ENCODE results near the gene ATP13A2.

The ATP13A2 gene, protein sequence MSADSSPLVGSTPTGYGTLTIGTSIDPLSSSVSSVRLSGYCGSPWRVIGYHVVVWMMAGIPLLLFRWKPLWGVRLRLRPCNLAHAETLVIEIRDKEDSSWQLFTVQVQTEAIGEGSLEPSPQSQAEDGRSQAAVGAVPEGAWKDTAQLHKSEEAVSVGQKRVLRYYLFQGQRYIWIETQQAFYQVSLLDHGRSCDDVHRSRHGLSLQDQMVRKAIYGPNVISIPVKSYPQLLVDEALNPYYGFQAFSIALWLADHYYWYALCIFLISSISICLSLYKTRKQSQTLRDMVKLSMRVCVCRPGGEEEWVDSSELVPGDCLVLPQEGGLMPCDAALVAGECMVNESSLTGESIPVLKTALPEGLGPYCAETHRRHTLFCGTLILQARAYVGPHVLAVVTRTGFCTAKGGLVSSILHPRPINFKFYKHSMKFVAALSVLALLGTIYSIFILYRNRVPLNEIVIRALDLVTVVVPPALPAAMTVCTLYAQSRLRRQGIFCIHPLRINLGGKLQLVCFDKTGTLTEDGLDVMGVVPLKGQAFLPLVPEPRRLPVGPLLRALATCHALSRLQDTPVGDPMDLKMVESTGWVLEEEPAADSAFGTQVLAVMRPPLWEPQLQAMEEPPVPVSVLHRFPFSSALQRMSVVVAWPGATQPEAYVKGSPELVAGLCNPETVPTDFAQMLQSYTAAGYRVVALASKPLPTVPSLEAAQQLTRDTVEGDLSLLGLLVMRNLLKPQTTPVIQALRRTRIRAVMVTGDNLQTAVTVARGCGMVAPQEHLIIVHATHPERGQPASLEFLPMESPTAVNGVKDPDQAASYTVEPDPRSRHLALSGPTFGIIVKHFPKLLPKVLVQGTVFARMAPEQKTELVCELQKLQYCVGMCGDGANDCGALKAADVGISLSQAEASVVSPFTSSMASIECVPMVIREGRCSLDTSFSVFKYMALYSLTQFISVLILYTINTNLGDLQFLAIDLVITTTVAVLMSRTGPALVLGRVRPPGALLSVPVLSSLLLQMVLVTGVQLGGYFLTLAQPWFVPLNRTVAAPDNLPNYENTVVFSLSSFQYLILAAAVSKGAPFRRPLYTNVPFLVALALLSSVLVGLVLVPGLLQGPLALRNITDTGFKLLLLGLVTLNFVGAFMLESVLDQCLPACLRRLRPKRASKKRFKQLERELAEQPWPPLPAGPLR

DNA sequence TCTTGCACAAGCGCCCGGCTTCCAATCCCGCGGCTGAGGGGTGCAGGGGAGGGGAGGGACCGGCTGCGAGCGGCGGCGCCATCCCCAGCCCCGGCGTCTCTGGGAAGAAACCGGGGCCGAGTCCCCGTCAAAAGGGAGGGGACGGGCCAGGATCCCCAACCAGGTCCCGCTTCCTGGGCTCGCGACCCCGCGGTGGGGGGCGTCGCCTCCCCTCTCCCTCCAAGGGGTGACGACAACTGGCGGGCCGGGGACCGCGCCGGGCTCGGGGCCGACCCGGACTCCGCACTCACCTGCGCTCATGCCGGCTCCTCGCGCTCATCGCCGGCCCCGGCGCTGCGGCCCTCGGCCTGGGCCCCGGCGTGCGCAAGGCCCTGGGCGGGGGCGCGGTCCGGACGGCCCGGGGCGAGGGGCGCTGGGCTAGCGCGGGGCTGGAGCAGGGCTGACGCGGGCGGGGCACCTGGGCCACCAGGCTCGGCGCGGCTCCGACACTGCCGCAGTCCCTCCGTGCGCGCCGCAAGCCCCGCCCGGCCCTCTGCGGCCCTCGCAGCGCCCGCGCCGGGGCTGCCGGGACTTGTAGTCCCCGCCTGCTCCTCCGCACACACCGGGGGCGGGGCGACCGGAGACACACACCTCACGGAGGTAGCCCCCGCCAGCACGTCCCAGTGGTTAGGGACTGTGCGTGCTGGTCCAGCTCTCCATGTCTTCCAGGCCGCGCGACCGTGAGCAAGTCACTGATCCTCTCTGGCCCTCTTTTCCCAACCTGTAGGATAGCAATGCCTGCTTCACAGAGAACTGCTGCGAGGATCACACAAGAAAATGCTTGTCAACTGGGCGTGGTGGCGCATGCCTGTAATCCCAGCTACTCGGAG, at the start of gene ATP13A2:
Gene ATP13A2 (minus strand): TSS at position 490 of the 869 bp plus-strand sequence. CDS start 190 bp downstream, at position 300.
- peak; percentile 72 to 82 (median 76) for DNase-seq

DNA sequence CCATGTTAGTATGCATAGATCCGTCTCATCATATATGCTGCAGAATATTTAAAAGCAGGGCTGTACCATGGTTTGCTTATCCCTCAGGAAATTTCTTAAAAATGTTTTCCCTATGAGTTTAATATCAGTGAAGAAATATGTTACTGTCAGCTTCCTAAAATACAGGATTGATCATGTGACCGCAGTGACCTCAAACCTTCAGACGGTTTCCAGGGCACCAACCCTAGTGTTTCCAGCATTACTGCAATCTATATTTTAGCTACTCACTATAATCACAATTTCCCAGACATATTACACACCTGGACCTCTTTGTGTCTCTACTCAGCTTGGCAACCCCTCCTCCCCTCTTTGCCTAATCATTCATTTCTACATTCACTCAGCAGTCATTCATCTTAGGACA, 49.8 kb upstream of the ATP13A2 start:
- DNase-seq, result no peak

DNA sequence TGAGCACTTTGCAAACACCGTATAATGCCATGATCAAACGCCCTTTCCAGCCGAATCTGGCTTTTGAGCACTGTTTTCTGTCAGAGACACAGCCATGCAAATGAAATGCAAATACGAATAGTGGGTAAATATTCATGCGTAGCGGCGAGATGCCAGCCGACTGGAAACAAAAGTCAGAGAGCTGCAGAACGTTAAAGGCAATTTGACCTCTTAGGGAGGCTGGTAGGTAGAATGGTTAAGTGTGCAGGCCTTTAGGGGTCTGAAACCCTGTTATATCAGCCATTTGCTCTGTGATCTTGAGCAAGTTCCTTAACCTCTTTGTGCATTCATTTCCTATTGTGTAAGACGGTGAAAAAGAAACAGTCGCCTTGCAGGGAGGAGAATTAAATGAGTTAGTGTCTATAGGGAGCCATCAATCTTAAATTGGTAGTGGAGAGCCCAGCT, 48.6 kb upstream of the ATP13A2 start:
- DNase-seq, result no peak

DNA sequence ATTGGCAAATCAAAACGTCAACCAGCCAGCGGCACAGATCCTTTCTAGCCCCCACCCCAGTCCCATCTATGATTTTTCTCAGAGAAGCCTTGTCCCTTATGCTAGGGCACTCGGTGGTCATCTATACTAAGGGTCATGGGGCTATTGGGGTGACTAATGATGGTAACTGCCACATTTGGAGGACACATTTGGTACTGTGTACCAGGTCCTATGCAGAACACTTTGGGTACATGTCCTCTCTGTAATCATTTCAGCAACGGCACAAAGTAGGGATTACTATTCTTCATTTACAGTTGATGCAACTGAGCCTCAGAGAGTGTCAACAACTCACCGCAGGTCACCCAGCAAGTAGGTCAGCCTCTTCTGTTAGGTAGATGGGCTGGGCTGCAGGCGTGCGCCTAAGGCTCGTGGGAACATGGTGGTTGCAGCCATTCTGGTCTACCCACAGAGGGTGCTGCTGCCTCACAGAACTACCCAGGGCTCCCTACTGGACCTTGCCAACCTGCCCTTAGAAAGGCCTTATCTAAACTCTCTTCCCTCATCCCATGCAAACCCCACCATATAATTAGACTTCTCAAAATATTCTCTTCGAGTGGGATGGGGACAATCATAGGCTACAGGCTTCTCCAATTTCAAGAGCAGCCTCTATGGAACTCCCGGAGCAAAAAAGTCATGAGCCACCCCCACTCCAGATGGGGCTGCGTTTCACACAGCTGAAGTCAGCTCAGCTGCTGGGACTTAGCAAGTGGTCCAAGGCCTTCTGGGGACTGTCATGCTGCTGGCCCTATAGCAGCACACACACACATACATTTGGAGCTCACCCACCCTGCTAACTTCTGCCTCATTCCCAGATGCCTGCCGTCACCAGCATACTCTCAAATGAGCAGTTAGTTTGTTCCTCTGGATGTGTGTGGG, 47.9 kb upstream of the ATP13A2 start:
- DNase-seq, result peak in 2 of 6 experiments; percentile 7 to 38

DNA sequence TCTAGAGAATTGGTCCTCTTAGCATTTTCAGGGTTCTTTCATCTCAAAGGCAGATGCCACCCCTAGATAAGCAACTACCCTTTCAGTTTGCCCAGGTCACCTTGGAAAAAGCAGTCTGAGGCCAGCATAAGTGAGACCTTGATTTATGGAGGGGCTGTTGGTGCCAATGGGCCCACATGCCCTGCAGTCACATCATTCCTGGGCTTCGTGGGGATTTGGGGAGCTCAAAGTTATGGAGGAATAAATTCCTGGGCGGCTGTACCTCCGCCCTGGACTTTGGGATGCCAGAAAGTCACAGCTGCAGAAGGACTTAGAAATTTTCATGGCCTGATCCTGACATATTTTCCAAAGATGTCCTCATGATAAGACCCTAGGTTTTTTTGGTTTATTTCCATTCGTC, 44.8 kb upstream of the ATP13A2 start:
- no peak for DNase-seq

DNA sequence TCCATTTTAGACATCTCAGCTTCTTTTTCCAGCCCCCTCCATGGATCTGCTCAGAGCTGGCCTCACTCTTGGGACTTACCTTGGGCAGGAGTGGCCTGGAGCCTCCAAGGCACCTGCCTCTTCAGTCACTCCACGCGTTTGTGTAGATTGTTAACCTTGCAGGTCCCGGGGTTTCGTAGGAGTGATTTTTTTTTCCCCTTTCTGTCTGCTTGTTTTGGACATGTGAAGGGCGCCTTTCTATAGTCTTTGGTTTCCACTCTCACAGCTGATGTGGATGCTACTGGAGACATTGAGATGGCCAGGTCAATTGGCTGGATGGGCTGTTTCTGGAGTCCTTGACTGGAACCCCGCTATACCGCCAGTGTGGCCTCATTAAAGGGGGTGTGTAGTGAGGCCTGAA, 44.1 kb upstream of the ATP13A2 start:
- DNase-seq, result no peak

DNA sequence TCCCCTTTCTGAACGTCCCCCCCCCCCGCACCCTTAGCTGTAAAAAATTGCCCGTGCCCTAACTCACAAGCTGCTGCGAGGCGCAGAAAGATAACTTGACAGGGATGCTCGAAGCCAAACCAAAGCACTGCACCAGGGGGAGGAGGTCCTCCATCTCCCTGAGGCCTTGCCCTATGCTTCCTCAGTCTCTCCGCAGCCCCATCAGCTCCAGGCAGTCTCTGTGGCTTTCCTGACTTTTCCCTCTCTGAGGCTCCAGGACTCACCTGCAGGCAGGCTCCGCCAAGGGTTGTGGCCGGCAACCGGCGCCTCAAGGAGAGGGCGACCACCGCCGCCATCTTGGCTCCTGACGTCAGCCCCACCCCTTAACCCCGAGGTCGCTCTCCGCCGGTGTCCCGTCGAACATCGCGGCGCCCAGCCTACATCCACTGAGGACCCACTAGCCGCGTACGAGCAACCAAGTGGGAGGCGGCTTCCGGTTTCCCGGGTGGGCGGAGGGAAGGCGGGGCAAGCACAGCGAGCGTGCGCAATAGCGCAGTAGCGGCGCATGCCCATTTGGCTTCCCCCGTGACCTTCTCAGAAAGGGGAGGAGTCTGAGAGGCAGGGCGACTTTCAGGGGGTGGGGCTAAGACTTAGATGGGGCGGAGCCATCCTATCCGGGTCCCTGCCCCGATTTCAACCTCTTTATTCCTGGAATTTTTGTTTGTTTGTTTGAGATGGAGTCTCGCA, 42.1 kb upstream of the ATP13A2 start, which contains the start of gene SDHB:
Gene SDHB (minus strand): TSS at position 348 of the 726 bp plus-strand sequence. CDS start 13 bp downstream, at position 335.
- DNase-seq, result peak; percentile 97 to 99 (median 98)

DNA sequence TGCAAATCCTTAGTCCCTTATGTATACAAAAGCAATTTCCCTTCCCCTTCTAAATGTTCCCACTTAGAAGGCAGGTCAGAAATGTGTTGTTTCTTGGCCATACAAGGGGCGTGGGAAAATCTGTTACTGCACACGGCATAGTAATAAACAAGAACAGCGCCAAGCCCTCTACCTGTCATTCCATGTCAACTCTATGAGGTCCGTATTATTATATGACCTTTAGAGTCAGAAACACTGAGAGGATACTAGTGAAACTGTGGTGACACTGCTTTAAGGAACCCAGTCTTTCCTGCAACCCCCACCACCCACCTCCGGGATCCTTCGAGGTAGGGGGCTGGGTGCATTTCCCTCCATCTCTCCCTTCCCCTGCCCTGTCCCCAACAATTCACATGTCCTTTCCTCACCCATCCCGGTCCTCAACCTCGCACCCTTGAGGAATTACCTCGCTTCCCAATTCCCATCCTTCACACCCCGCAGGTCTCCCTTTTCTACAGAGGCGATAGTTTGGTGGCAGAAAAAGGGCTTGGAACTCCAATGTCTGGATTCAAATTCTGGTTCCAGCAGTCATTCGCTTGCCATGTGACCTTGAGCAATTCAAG, 41.5 kb upstream of the ATP13A2 start:
- no peak for DNase-seq

DNA sequence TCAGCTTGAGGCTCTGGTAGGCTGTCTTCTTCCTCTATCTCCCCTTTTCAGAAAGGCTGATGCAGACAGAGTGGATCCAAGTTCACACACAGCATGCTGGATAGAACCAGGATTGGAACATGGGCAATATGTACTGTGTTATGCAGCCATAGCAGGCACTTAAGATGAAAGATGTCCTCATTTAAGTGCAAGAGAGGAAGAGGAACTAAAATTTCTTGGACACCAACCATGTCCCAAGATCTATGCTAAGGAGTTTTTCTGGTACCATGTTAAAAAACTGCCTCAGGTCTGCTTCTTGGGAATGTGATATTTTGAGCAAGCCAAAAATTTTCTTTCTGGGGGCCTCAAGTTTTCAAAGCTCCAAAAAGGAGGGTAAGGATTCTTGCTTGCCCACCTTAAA, 40.9 kb upstream of the ATP13A2 start:
- no peak for DNase-seq

DNA sequence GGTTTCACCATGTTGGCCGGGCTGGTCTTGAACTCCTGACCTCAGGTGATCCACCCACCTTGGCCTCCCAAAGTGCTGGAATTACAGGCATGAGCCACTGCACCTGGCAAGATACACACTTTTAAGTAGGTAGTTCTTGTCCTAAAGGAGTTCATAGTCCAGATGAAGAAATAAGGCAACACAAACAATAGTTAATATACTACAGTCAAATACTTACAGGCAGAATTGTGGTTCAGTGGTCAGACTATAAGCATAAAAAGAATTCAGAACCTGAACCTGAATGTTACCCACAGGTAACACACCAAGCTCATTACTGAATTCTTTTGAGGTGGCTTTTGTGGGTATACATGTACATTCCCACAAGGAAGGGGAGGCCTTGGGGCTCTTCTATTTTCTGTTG, 40.3 kb upstream of the ATP13A2 start:
- DNase-seq, result no peak

DNA sequence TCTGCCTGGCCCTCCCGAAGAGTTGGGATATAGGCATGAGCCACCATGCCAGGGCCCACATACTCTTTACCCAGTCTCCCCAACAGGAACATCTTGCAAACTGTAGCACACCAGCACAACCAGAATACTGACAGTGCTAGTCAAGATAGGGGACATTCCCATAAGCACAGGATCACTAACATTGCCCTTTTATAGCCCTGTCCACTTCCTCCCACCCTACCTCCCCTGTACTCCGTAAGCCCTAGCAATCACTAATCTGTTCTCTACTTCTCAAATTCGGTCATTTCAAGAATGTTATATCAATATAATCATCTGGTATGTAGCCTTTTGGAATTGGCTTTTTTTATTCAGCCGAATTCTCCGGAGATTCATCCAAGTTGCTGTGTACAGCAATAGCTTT, 36.2 kb upstream of the ATP13A2 start:
- no peak for DNase-seq

DNA sequence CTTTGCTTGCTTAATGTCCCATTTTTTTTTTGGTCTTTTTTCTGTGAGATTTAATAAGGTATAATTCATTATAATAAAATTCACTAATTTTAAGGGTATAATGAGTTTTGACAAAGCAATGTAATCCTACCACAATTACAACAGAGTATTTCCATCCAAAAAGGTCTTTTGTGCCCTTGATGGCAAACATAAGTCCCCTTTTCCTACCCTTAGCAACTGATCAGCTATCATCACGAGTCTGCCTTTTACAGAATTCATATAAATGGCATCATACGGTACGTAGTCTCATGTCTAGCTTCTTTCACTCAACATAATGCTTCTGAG, 34.6 kb upstream of the ATP13A2 start:
- no peak for DNase-seq

DNA sequence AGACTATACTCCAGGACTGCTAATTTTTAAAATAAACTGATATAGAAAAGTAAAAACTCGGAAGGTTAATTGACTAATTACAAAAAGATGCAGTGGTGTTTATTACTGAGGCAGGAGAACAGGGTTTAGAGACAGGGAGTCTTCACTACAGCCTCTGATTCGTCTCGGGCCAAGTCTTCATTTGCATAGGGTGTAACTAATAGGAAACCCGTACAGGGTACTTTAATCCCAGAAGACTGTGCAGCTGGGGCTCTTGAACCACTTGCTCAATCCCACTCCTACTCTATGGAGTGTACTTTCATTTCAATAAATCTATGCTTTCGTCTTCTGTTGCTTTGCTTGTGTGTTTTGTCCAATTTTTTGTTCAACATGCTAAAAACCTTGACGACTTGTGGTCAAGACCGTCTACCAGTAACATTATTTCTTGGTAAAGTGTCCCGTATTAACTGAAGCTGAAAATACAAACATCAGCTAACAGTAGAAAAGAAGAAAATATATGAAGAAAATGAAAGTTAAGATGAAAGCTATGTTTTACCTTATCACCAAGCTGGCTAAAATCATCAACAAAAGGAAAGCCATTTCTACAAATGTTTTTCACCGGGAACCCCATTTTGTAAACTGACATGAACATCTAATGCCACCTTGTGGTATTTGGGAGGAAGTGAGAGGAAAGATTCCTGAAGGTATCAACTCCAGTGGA, 34.1 kb upstream of the ATP13A2 start:
- peak in 2 of 6 experiments; percentile 20 to 32 for DNase-seq

DNA sequence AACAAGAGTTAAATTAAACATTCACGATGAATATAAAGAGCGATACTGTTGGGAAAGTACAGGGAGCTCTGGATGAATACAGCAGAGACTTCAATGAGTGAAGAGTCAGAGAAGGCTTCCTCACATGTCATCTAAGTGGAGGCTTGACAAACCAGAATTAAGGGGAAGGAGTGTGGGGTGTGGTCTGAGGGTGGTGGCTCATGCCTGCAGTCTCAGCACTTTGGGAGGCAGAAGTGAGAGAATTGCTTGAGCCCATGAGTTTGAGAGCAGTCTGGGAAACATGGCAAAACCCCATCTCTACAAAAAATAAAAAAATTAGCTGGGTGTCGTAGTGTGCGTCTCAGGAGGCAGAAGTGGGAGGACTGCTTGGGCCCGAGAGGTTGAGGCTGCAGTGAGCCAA, 33.4 kb upstream of the ATP13A2 start:
- no peak for DNase-seq

DNA sequence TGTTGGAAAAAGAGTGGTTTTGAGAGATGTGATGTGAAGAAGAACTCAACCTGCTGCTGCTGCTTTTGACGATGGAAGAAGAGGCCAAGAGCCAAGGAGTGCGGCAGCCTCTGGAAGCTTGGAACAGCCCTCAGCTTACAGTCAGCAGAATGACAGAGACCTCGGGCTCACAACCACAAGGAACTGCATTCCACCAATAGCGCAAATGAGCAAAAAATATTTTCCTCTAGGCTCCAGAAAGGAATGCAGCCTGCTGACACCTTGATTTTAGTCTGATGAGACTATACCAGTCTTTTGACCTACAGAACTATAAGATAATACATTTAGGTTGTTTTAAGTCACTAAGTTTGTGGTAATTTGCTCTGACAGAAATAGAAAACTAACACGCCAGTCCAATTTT, 31.9 kb upstream of the ATP13A2 start:
- no peak for DNase-seq

DNA sequence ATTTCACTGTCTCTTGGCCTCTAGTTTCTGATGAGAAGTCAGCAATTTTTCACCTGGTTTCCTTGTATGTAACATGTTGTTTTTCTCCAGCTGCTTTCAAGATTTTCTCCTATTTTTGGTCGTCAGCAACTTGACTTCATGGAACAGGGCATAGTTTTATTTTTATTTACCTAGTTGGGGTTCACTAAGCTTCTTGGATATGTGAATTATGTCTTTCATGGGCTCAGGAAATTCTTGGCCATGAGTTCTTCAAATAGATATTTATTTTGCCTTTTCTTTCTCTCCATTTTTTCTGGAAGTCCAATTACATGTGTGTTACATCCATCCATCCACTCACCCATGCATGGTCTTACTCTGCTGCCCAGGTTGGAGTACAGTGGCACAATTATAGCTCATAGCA, 28.4 kb upstream of the ATP13A2 start:
- no peak for DNase-seq

DNA sequence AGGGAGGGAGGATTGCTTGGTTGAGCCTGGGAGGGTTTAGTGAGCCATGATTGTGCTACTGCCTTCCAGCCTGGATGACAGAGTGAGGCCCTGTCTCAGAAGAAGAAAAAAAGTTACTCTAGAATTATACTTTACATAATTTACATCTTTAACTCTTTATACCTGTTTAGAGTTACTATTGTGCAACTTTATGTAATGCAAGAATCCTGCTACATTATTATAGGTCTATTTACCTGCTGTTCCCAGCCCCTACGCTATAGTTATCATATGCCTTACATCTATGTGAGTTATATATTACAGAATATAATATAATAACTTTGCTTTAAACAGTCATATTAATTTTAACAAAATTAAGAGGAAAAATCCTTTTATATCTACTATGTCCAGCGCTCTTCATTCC, 27.8 kb upstream of the ATP13A2 start:
- DNase-seq, result no peak

DNA sequence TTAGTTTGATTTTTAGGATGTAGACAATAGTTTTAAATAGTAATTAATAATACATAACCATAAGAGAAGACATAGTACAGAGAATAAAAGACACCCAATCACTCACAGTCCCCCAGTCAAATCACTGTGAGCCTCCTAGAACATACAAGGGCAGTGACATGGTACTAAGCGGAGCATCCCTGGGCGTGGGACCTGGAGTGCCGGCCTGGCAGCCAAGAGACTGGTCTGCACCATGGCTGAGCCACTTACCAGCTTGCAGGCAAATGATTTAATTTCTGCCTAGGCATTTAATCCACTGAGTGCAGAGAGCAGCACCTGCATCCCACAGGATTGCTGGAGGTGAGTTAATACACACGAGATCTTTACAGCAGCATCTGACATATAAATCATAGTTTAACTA, 21.8 kb upstream of the ATP13A2 start:
- DNase-seq, result no peak

DNA sequence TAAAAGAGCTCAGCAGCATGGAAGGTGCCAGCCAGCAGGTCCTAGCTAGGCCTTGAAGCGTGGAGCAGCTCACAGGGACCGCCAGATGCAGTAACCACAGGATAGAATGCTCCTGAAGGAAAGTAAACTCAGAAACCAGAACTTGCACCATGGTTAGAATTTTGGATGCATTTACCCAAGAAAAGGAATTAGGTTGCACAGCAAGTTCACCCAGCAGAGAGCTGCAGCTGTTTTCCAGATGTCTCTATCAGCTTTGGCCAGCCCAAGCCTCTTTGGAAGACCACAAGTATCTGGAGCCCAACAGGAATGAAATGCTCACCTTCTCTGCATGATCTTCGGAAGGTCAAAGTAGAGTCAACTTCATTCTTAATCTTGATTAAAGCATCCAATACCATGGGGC, 21.0 kb upstream of the ATP13A2 start:
- no peak for DNase-seq

Data from stimulated activated naive CD4-positive, alpha-beta T cell (primary cell).